ENCODE results near the gene SLC25A25.
"Not testable (repeated sequence)": the region's sequence is repeated elsewhere in the genome, so short reads cannot be mapped to it uniquely, and the experiment has no call there.

The SLC25A25 gene

GRCh38 chr9:128067645-128068385, at the start of gene SLC25A25:
TSS of gene SLC25A25 (plus strand) at chr9:128068232. CDS start at chr9:128068320, 88 bp downstream.
- DNase-seq, result peak; percentile 100

- no peak for DNase-seq
These were observed 47.3 kb upstream of the SLC25A25 start for GRCh38 chr9:128020692-128021091.

- DNase-seq, result no peak
These were observed 46.9 kb upstream of the SLC25A25 start for GRCh38 chr9:128021098-128021497.

DNA sequence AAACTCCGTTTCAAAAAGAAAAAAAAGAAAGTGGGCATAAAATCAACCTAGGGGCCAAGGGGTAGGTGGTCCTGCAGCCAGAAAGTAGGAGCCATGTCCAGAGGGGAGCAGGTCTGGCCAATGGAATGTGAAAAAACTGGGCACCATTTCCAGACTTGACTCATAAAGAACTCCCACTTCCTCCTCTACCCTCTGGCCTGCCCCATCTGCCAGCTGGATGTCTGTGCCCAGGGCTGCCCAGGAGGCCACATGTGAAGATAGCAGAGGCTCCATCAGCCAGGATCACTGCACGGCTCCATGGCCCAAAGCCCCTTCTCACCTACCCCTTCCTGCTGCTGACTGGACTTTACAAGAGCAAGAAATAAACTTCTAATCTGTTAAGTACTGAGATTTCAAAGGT, 45.1 kb upstream of the SLC25A25 start:
- DNase-seq, result no peak

DNA sequence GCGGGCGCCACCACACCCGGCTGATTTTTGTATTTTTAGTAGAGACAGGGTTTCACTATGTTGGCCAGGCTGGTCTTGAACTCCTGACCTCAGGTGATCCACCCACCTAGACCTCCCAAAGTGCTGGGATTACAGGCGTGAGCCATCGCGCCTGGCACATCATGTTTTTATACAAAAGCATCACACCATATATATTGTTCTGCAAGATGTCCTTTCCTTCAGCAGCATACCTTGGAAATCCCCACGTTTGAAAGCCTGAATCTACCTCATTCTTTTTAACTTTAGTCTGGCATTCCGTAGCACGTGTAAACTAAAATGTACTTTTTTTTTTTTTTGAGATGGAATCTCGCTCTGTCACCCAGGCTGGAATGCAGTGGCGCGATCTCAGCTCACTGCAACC, 44.4 kb upstream of the SLC25A25 start:
- DNase-seq, result not testable (repeated sequence)

DNA sequence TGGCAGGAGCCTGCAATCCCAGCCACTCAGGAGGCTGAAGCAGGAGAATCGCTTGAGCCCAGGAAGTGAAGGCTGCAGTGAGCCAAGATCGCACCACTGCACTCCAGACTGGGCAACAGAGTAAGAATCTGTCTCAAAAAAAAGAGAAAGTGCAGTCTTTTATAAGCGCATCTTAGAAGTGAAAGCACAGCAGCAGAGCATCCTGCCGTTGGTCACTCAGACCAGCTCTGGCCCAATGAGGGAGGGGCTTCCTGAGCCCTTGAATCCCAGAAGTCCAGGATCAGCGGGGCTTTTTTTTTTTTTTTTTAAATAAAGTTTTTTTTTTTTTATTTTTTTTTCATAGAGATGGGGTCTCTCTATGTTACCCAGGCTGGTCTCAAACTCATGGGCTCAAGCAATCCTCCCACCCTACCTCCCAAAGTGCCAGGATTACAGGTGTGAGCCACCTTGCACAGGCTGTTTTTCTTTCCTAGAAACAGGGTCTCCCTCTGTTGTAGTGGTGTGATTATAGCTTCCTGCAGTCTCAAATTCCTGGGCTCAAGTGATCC, 43.2 kb upstream of the SLC25A25 start:
- DNase-seq, result no peak

DNA sequence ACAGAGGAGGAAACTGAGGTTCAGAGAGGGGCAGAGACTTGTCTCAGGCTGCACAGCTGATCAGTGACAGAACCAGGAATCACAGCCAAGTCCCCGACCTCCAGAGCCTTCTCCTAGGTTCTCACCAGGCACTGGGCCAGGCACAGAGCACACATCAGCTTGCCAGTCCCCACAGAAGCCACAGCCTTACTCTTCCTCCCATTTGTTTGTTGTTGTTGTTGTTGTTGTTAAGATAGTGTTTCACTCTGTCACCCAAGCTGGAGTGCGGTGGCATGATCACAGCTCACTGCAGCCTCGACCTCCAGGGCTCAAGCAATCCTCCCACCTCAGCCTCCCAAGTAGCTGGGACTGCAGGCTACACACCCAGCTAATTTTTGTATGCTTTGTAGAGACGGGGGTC, 42.3 kb upstream of the SLC25A25 start:
- DNase-seq, result peak; percentile 35

- DNase-seq, result peak; percentile 89
These were observed 41.7 kb upstream of the SLC25A25 start for GRCh38 chr9:128026255-128026772.

DNA sequence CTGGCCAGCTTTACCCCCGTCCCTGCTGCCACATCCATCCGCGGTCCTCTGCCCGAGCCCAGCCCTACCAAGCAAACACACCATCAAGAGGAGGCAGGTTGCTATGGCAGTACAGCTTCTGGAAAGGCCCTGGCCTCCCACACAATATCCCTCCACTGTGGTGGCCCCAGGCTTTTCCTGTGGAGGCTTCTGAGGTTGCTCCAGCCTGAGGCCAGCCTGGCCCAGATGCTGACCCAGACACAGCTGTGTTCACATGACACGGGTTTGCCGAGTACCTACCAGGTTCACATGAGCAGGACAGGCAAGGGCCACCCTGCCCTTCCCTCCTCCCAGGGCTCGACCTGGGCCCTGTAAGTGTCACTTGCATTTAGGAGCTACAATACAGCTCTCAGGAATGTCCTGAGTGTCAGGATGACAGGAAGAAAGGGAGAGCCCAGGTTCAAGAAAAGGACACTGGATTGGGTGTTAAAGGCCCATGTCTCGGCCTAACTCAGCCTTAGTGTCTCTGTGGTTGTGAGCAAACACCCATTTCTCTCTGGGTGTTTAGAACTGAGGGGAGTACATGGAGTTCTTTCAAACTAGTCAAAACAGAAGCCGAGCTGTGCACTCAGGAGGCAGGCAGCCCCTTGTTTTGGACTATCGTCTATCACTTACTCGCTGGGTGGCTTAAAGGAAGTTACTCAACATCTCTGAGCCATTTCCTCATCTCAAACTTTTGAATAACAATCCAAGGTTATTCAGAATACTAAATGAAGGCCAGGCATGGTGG, 41.1 kb upstream of the SLC25A25 start:
- DNase-seq, result peak; percentile 89

DNA sequence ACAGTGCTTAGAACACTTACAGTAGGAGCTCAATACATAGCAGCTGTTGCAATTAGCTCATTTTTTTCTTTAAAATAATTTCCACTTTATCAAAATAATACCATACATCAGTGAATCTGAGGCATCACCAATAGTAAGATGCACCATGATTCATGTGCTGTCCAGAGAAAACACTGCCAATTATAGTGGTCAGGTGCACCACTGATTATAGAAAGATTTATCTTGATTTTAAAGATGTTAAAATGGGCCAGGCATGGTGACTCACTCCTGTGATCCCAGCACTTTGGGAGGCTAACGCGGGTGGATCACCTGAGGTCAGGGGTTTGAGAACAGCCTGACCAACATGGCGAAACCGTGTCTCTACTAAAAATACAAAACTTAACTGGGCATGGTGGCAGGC, 40.3 kb upstream of the SLC25A25 start:
- DNase-seq, result no peak

- peak; percentile 21 for DNase-seq
These were observed 34.4 kb upstream of the SLC25A25 start for GRCh38 chr9:128033609-128034008.

DNA sequence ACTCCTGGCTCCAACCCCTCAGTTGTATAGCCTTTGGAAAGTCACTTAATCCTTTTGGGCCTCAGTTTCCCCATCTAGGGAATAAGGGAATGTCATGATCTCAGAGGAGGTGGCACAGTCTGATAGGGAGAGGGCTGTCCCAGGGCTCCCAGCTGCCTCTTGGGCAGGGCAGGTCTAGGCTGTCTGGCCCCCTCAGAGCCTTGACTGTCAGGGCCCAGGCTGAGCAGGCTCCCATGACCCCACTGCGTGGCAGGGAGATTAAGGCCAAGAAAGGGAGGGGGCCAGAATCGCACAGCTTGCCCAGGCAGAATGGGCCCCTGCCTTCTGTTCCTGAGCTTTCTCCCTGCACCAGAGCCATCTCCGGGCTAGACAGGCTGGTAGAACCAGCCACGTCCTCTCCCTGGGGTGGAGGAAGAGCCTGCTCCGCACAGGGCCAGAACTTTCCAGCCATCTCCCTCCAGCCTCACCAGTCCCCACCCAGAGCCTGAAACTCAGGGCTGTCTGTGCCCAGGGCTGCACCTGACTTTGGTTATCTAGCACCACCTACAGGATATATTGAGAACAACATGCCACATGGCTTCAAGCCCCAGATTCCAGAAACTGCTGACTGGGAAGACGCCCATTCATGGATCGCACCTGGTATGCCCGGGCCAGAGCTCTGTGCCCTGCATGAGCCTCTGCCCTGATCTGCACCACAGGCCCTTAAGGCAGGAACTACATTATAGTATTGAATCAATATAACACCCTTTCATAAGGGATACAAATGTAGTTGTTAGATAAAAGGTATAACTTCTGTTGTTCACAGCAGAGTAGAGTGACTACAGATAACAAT, 33.0 kb upstream of the SLC25A25 start:
- DNase-seq, result peak; percentile 87

GRCh38 chr9:128036522-128036921, 31.5 kb upstream of the SLC25A25 start:
- DNase-seq, result not testable (repeated sequence)

GRCh38 chr9:128040783-128041182, 27.2 kb upstream of the SLC25A25 start:
- DNase-seq, result not testable (repeated sequence)

DNA sequence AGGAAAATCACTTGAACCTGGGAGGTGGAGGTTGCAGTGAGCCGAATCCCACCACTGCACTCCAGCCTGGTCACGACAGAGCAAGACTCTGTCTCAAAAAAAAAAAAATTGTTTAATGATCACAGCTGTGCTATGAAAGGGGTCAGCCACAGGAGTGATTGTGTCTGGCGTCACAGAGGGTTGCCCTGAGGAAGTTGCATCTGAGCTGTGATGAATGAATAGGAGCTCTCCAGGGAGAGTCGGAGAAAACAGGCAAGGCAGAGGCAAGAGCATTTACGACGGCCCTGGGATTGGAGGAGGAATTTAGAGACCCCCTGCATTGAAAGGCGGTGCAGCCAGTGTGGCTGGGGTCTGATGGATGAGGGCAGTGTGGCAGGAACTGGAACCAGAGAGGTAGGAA, 26.0 kb upstream of the SLC25A25 start:
- no peak for DNase-seq

DNA sequence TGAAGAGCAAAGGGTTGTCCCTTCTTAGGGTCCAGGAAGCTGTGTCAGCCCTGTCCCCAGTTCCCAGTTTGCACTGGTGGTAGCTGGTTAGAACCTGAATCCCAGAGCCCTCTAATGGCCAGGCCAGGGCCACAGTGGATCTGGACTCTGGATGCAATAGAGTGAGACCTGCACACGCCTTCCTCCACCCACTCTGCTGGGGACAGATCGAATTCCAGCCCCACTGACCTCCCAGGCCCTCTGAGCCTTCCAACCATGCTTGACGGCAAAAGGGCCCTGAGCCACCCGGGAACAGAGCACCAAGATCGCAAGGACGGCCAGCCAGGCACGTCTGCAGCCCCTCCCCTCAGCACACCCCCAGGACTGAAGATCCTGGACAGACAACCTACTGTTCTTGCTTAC, 24.6 kb upstream of the SLC25A25 start:
- DNase-seq, result no peak

GRCh38 chr9:128045409-128045808, 22.6 kb upstream of the SLC25A25 start:
- not testable (repeated sequence) for DNase-seq

GRCh38 chr9:128045831-128046230, 22.2 kb upstream of the SLC25A25 start:
- DNase-seq, result no peak

DNA sequence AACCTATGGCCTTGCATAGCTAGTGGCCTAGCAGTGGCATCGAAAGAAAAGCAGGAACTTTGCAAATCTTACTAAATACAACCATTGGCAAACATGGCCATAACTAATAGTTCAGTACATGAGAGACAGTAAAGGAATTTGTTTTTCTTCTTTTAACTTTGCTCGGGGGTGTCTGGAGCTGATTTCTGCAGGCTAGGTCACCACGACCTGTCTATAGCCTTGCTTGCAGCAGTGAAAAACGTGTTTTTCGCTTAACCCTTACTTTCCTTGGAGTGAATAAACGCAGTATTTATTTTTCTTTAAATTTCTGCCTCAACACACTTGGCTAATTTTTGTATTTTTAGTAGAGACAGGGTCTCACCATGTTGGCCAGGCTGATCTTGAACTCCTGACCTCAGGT, 20.8 kb upstream of the SLC25A25 start:
- DNase-seq, result no peak

DNA sequence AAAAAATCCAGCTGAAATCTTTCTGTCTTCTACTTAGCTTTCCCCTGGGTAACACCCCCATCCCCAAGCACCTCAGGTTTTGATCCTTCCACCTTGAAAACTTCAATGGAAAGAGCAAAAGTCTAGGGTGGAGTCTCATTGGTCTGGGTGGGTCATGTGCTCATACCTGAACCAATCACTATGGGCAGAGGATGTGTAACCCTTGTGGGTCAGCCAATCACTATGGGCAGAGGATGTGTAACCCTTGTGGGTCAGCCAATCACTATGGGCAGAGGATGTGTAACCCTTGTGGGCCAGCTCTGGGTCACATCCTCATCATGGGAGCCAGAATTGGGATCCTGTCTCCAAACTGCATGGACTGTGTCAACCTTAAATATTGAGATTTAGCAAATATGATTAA, 19.4 kb upstream of the SLC25A25 start:
- no peak for DNase-seq

DNA sequence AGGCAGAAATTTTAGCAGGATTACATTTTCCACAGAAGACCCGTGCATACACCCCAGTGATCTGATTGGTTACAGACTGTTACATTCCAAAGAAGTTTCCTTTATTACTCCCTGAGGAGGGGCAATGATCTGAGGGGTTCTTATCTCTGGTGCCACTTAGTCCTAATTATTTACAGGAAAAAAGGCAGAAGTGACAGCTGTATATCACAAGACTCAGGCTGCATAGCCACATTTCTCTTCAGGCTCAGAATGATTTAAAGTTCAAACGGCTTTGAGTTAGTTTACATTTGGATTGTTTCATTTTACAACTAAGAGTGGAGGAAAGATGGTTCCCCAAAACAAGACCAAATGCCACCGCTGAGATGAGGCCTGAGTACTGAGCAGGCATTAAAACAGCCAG, 18.2 kb upstream of the SLC25A25 start:
- no peak for DNase-seq

GRCh38 chr9:128051932-128052709, 15.9 kb upstream of the SLC25A25 start:
- no peak for DNase-seq
